Melanocyte of skin (primary cell): ENCODE results near the gene LARP7. TPM values are rescaled to one million over a fixed set of nuclear protein-coding genes. Genes with fewer than 3 reads are reported as not detected.

ENCODE experiments used
- small RNA-seq, 2 donors: library from RNA; depleted of rRNA; stranded (forward); fragments of <200 nt; gene quantifications; one replicate each; pipeline ENCODE3, GENCODE V24; 2012
- total RNA-seq, 2 donors: library from RNA; depleted of rRNA; stranded (reverse); fragments of >200 nt; gene quantifications; 2 replicates each; pipeline ENCODE4 v1.2.3, GENCODE V29; 2012

Gene LARP7
- total RNA-seq, result 10 to 100 TPM; 14.0 to 18.9 TPM

GRCh38 chr4:112636688-112637551 lies at the start of gene LARP7, which contains the start of gene ZGRF1:
LARP7 (plus strand) TSS chr4:112637143; CDS start chr4:112644670, 7,527 bp downstream.
ZGRF1 (minus strand) TSS chr4:112636909; CDS start chr4:112633176, 3,733 bp downstream.

Small RNA genes lying within 50 kb of the gene (small RNA-seq; reads per million reads assigned to genes)
- 0.17 reads per million in 2 donors for gene MIR302A
- 0 reads per million in 2 donors for gene MIR302C
- gene MIR302D, result 0 reads per million in 2 donors
- 0 reads per million in 2 donors for gene MIR367
- gene WRBP1, result 0 reads per million in 2 donors

Other genes starting within 250 kb of the LARP7 start
- not detected for gene NEUROG2, start 121.0 kb upstream of the LARP7 start, total RNA-seq
- gene ZGRF1, start 234 bp upstream of the LARP7 start, total RNA-seq, result 10 to 100 TPM; 11.0 to 20.6 TPM